Karpas-422 (cell line): Measurements from ENCODE around the gene LMAN1. TPM values are rescaled to one million over a fixed set of nuclear protein-coding genes. Genes with fewer than 3 reads are reported as not detected.

Experiments used
- DNase-seq: peaks from one replicate; pipeline ENCODE4 v3.0.0-alpha.2; 2015
- H2AFZ ChIP-seq: fragments of 200-600 bp; sonication (generic); 2 replicates; pipeline ENCODE4 v1.6.1; 2014; ENCODE audit warnings: antibody characterized with exemption, low read length, mixed read lengths
- H3K27ac ChIP-seq: fragments of 200-600 bp; sonication (generic); 2 replicates; pipeline ENCODE4 v1.5.1; 2014; ENCODE audit warnings: mild to moderate bottlenecking, low read length, moderate library complexity
- H3K27me3 ChIP-seq: fragments of 200-600 bp; sonication (generic); 2 replicates; pipeline ENCODE4 v1.6.1; 2014; ENCODE audit warnings: low read length, mixed read lengths
- H3K36me3 ChIP-seq: fragments of 200-600 bp; sonication (generic); 2 replicates; pipeline ENCODE4 v1.6.1; 2014; ENCODE audit warnings: low read length, mixed read lengths; ENCODE audit not compliant: insufficient read depth
- H3K4me1 ChIP-seq: fragments of 200-600 bp; sonication (generic); 2 replicates; pipeline ENCODE4 v1.6.1; 2014; ENCODE audit warnings: mild to moderate bottlenecking, low read length, mixed read lengths
- H3K4me2 ChIP-seq: fragments of 200-600 bp; sonication (generic); 2 replicates; pipeline ENCODE4 v1.6.1; 2014; ENCODE audit warnings: low read length, low read depth, mild to moderate bottlenecking; ENCODE audit not compliant: poor library complexity, severe bottlenecking
- H3K4me3 ChIP-seq: fragments of 200-600 bp; sonication (generic); 2 replicates; pipeline ENCODE4 v1.5.1; 2014; ENCODE audit warnings: mild to moderate bottlenecking, antibody characterized with exemption, low read length, mixed read lengths
- H3K79me2 ChIP-seq: fragments of 200-600 bp; sonication (generic); 2 replicates; pipeline ENCODE4 v1.6.1; 2014; ENCODE audit warnings: mild to moderate bottlenecking, low read length, mixed read lengths
- H3K9ac ChIP-seq: fragments of 200-600 bp; sonication (generic); 2 replicates; pipeline ENCODE4 v1.6.0; 2014; ENCODE audit warnings: low read length
- H3K9me2 ChIP-seq: fragments of 200-600 bp; sonication (generic), shearing (Covaris generic); replicated peaks from 2 replicates; pipeline ENCODE4 v1.6.0; 2014; ENCODE audit warnings: mild to moderate bottlenecking, low read length, moderate library complexity; ENCODE audit not compliant: insufficient read depth
- H3K9me3 ChIP-seq: fragments of 300-700, 200-600 bp; sonication (generic); 2 replicates; pipeline ENCODE4 v1.6.1; 2014; ENCODE audit warnings: low read length, mixed read lengths
- H4K20me1 ChIP-seq: fragments of 200-600 bp; sonication (generic); 2 replicates; pipeline ENCODE4 v1.6.1; 2014; ENCODE audit warnings: mild to moderate bottlenecking, antibody characterized with exemption, low read length, low read depth; ENCODE audit not compliant: insufficient read depth
- total RNA-seq: library from RNA; depleted of rRNA; stranded (reverse); fragments of >200 nt; shearing (Covaris generic); gene quantifications from 2 replicates; pipeline ENCODE4 v1.2.3, GENCODE V29; 2014; ENCODE audit warnings: low replicate concordance

Gene LMAN1
- total RNA-seq, 1 experiment from 2014 or later = 89.7 TPM

- no peak overlapping the region for H3K4me3 ChIP-seq
- peaks cover 62% of the 10 kb centered on the region for H3K36me3 ChIP-seq
- H4K20me1 ChIP-seq = no peaks in the 10 kb centered on the region
- no peaks in the 10 kb centered on the region for H3K27me3 ChIP-seq
- H3K9ac ChIP-seq = no peak overlapping the region
- no peak for DNase-seq
- no peaks in the 10 kb centered on the region for H3K9me2 ChIP-seq
- H2AFZ ChIP-seq = no peak overlapping the region
- H3K9me3 ChIP-seq = no peaks in the 10 kb centered on the region
- no peak overlapping the region for H3K27ac ChIP-seq
- no peaks in the 10 kb centered on the region for H3K4me1 ChIP-seq
- 0 out of 2 replicates have a peak, but pooled peaks cover 4% of the 10 kb centered on the region for H3K79me2 ChIP-seq
- H3K4me2 ChIP-seq = no peak overlapping the region
These were observed 26.1 kb downstream of the LMAN1 start for GRCh38 chr18:59332986-59333385.

- Histone ChIP-seq H3K9ac (no peak overlapping the region), H3K79me2 (no peaks in the 10 kb centered on the region), H3K4me2 (no peak overlapping the region), H3K9me3 (no peaks in the 10 kb centered on the region), H3K9me2 (no peaks in the 10 kb centered on the region), H4K20me1 (no peaks in the 10 kb centered on the region), H3K36me3 (peaks cover 61% of the 10 kb centered on the region), H3K4me3 (no peak overlapping the region), H3K27ac (no peak overlapping the region), H2AFZ (no peak overlapping the region), H3K4me1 (no peaks in the 10 kb centered on the region), H3K27me3 (no peaks in the 10 kb centered on the region)
- no peak for DNase-seq
These were observed 30.4 kb downstream of the LMAN1 start for GRCh38 chr18:59328683-59329082.

DNA sequence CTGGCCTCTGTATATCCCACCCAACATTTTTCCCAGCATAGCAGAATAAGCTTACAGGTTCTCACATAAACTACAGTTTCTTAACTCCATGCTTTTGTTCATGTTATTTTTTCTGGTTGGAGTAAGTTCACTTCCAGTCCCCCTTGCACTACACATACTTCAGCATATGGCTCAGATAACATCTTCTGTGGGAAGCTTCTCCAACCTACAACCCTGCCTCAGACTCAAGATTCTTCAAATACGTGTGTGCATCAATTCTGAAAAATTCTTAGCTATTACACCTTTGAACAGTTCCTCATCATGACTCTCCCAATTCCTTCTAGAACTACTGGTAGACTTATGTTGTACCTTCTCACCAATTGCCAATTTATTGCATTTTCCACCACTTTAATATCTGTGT is 33.1 kb downstream of the LMAN1 start:
- Histone ChIP-seq H3K4me1 (no peaks in the 10 kb centered on the region), H3K4me2 (no peak overlapping the region), H3K4me3 (no peak overlapping the region), H3K36me3 (peaks cover 41% of the 10 kb centered on the region), H3K27me3 (no peaks in the 10 kb centered on the region), H3K79me2 (no peaks in the 10 kb centered on the region), H4K20me1 (no peaks in the 10 kb centered on the region), H2AFZ (no peak overlapping the region), H3K9me2 (no peaks in the 10 kb centered on the region), H3K9ac (no peak overlapping the region), H3K9me3 (no peaks in the 10 kb centered on the region), H3K27ac (no peak overlapping the region)
- no peak for DNase-seq

- DNase-seq = no peak
- Histone ChIP-seq H3K9ac (no peak overlapping the region), H3K4me2 (no peak overlapping the region), H3K27me3 (no peaks in the 10 kb centered on the region), H3K4me3 (no peak overlapping the region), H2AFZ (no peak overlapping the region), H3K27ac (no peak overlapping the region), H4K20me1 (no peaks in the 10 kb centered on the region), H3K36me3 (peaks cover 32% of the 10 kb centered on the region), H3K4me1 (no peaks in the 10 kb centered on the region), H3K9me2 (no peaks in the 10 kb centered on the region), H3K79me2 (no peaks in the 10 kb centered on the region), H3K9me3 (no peaks in the 10 kb centered on the region)
These were observed 34.5 kb downstream of the LMAN1 start for GRCh38 chr18:59324623-59324971.

DNA sequence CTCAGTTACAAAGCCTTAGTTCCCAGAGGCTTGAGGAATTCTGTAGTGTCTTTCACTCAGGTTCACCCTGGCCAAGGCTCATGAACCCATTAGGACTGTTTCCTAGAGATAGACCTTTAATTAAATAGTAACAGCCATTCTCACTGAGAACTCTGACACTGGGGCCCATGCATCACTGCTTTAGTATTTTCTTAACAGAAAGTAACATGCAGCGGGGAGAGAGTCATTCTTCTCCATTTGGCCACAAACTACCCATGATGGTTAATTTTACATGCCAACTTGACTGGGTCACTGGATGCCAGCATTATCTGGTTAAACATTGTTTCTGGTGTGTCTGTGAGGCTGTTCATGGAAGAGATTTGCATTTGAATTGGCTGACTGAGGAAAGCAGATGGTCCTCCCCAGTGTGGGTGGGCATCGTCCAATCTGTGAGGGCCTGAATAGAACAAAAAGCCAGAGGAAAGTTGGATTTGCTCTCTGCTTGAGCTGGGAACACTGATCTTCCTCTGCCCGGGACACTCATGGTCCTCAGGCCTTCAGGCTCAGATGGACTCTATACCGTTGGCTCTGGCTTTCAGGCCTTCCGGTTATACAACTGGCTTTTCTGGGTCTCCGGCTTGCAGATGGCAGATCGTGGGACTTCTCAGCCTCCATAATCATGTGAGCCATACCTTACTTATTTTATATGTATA is 35.0 kb downstream of the LMAN1 start:
- no peak overlapping the region for H3K9ac ChIP-seq
- H4K20me1 ChIP-seq = no peaks in the 10 kb centered on the region
- no peaks in the 10 kb centered on the region for H3K9me2 ChIP-seq
- no peaks in the 10 kb centered on the region for H3K9me3 ChIP-seq
- no peak overlapping the region for H3K4me2 ChIP-seq
- no peak overlapping the region for H2AFZ ChIP-seq
- H3K4me1 ChIP-seq = no peaks in the 10 kb centered on the region
- H3K27me3 ChIP-seq = no peaks in the 10 kb centered on the region
- H3K36me3 ChIP-seq = peaks cover 27% of the 10 kb centered on the region
- no peak overlapping the region for H3K27ac ChIP-seq
- H3K79me2 ChIP-seq = no peaks in the 10 kb centered on the region
- no peak overlapping the region for H3K4me3 ChIP-seq
- no peak for DNase-seq

GRCh38 chr18:59318460-59319050 is 40.5 kb downstream of the LMAN1 start, which contains the start of gene CPLX4:
TSS of gene CPLX4 (minus strand) at chr18:59318649. CDS start at chr18:59318462, 187 bp downstream.
- Histone ChIP-seq H3K27me3 (no peaks in the 10 kb centered on the region), H3K27ac (no peak within 1 kb of the TSS), H3K79me2 (no peaks in the 10 kb centered on the region), H3K4me2 (no peak within 1 kb of the TSS), H4K20me1 (no peaks in the 10 kb centered on the region), H3K9ac (no peak within 1 kb of the TSS), H3K36me3 (no peaks in the 10 kb centered on the region), H3K4me3 (no peak within 1 kb of the TSS), H2AFZ (no peak within 1 kb of the TSS), H3K4me1 (no peaks in the 10 kb centered on the region), H3K9me3 (no peaks in the 10 kb centered on the region), H3K9me2 (no peaks in the 10 kb centered on the region)
- no peak for DNase-seq

DNA sequence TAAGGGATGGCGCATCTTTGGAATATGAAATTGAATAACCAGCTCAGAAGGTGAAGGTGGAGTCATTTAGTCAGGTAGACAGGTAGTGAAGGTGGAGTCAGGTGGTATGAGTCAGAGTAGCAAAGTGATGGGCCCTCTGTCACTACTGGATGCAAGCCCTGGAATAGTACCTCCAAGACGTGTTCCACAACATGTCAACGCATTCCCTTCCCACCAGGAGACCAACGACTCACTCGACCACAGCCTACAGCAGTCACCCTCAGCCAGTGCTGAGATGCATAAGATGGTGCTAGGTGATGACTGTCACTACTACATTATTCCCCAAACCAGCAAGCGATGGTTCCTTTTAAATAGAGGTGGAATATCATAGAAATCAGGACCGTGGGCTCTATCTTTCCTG is 47.4 kb downstream of the LMAN1 start:
- Histone ChIP-seq H4K20me1 (no peaks in the 10 kb centered on the region), H3K4me2 (no peak overlapping the region), H3K9me3 (no peaks in the 10 kb centered on the region), H3K27ac (no peak overlapping the region), H3K4me1 (no peaks in the 10 kb centered on the region), H3K27me3 (no peaks in the 10 kb centered on the region), H3K79me2 (no peaks in the 10 kb centered on the region), H3K9ac (no peak overlapping the region), H2AFZ (no peak overlapping the region), H3K36me3 (no peaks in the 10 kb centered on the region), H3K4me3 (no peak overlapping the region), H3K9me2 (no peaks in the 10 kb centered on the region)
- DNase-seq = no peak

- no peak overlapping the region for H3K27ac ChIP-seq
- DNase-seq = no peak
- H2AFZ ChIP-seq = no peak overlapping the region
- H3K4me3 ChIP-seq = no peak overlapping the region
- H3K9ac ChIP-seq = no peak overlapping the region
- no peaks in the 10 kb centered on the region for H3K27me3 ChIP-seq
- H3K79me2 ChIP-seq = no peaks in the 10 kb centered on the region
- no peaks in the 10 kb centered on the region for H3K4me1 ChIP-seq
- H3K4me2 ChIP-seq = no peak overlapping the region
- H4K20me1 ChIP-seq = no peaks in the 10 kb centered on the region
- H3K9me2 ChIP-seq = no peaks in the 10 kb centered on the region
- H3K9me3 ChIP-seq = no peaks in the 10 kb centered on the region
- H3K36me3 ChIP-seq = no peaks in the 10 kb centered on the region
These were observed 50.2 kb downstream of the LMAN1 start for GRCh38 chr18:59308938-59309260.
